GM21423 (cell line): ENCODE results near the gene TIMM44.
A peak's percentile ranks its signal among the peaks of the same experiment; 100 is the strongest.

Experiments used
- ATAC-seq: cut with Tn5 transposase; IDR thresholded peaks from one replicate; pipeline ENCODE4 v1.9.1; 2021; ENCODE audit warnings: mild to moderate bottlenecking, moderate library complexity; ENCODE audit not compliant: unreplicated experiment

The TIMM44 gene, protein sequence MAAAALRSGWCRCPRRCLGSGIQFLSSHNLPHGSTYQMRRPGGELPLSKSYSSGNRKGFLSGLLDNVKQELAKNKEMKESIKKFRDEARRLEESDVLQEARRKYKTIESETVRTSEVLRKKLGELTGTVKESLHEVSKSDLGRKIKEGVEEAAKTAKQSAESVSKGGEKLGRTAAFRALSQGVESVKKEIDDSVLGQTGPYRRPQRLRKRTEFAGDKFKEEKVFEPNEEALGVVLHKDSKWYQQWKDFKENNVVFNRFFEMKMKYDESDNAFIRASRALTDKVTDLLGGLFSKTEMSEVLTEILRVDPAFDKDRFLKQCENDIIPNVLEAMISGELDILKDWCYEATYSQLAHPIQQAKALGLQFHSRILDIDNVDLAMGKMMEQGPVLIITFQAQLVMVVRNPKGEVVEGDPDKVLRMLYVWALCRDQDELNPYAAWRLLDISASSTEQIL

GRCh38 chr19:7943444-7944176, at the start of gene TIMM44:
TSS of gene TIMM44 (minus strand) at chr19:7943666. CDS start at chr19:7943651, 15 bp downstream.
- peak; percentile 94 for ATAC-seq

GRCh38 chr19:7992575-7992974, 49.1 kb upstream of the TIMM44 start:
- ATAC-seq, result no peak

DNA sequence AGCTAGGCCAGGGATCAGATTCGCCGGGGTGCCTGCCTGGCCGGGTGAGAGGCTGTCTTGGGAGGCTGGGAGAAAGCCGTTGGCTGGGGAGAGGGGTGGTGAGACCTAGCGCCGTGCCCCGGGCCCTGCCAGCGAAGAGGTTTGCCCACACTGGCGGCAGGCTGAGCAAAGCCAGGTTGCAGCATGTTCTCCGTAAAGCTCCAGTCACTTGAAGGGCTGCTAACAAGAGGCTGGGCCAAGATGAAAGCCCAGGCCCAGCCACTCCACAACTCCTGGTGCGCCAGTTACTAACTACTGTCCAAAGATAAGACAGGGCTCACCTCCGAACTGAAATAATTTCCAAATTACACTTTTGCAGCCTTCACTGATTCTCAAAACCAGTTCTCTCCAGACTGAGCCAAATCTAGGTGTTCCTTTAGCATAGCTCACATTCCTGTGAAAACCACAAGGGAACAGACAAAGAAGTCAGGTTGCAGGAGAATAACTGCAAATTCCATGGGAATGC, 45.7 kb upstream of the TIMM44 start:
- no peak for ATAC-seq

GRCh38 chr19:7988307-7988706, 44.8 kb upstream of the TIMM44 start:
- ATAC-seq, result no peak

GRCh38 chr19:7987114-7987768, 43.8 kb upstream of the TIMM44 start:
- no peak for ATAC-seq

DNA sequence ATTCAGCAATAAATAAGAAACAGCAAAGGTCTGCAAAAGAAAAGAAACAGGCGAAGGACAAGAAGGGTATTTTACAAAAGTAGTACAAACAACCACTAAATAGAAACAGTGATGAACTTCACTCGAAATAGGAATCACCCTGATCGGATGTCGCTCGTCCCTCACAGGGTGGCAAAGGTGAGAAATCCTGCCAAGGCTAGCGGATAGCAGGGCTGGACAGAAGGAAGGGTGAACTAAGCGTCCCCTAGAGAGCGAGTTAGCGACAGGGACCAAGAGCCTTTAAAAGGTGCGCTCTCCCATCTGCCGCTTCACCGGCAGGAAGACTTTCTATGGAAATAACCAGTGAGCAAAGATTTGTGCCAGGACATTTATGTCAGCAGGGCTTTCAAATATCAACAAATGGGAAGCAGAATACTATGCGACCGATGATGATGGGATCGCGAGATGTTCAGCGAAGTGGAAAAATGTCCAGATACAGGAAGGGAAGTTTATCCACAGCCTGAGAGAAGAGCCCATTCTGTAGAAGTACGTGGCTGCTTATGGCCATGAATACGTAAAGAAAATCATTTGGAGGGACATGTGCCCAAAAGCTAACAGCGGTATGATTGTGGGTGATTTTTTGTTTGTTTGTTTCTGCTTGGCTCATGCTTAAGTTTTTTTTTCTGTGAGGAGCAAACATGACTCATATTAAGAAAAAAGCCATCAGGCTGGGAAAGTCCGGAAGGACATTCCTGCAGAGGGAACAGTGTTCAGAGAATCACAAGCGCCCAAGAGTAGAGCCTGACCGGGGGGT, 43.1 kb upstream of the TIMM44 start:
- no peak for ATAC-seq

DNA sequence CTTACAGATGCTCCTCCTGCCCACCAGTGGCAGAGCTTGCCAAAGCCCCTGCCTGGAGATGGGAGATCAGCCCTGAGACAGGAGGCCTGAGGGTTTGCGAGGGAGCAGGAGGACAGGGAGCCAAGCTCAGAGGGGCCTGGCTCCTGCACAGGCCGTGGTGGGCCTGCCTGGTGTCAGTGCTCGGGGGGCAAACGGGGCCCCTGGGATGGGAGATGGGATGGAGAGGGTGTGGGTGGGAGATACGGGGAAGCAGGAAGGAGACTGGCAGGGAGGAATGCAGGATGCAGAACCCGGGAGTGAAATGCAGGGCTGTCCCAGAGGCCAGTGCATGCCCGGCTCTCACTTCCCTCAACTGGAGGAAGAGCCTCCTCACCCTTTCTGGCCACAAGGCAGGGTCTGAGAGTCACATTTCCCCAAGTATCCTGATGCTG, 42.0 kb upstream of the TIMM44 start:
- ATAC-seq, result no peak

DNA sequence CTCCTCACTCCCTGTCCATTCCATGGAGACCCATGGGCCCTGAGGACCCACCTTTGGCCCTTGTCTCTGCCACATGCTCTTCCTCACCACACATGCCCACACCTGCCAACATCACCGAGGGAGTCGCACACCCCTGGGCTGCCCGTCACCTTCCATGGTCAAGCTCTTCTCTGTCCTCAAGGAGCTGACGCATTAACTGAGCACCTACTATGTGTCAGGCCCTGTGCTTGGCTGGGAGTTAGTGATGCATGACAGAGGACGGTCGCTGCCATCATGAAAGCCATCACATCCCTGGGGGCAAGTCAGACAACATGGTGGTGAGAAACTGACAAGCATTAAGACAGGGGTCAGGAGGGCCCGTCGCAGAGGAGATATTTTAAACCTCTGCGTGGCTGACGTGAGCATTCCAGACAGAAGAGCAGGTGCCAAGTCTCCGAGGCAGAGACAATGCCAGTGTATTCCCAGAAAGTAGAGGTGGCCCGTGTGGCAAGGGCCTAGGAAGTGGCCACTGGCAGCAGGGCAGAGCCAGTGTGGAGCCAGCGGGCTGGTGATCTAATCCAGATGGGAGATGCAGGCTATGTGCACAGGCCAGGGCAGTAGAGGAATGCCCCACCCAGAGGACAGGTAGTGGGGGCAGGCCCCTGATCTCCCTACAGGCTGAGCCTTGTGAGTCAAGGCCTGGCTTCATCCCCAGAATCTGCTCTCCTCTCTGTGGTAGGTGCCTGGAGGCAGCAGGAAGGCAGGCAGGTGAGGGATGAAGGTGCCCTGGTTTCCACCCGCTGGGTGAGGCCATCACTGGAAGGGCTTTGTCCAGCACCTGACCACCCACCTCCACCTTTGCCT, 40.8 kb upstream of the TIMM44 start:
- ATAC-seq, result no peak

DNA sequence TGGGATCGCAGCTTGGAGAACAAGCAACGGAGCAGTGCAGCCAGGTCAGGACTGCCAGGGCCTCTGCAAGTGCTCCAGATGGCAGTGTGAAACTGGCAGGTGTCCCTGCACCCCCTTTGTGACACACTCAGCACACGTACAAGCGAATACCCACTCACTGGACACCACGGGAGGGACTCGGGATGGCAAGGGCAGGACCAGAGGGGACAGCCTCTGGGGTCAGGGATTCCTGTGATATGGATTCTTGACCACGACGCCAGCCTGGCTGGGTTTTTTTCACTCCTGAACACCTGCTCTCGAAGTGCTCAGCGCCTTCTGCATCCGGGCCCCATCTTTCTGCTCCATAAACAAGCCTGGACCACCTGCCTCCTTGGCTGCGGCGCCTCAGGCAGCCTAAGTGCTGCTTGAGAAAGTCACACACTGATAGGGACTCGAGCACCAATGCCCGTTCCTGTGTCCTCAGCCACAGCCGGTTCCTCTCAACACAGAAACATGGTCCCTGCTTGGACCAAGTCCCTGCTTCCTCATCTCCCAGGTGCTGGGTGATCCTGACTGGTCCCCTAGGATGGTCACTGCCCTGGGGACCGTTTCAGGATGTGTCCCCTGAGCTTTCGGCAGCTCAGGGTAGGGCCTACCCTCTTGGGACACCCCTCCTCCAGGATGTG, 40.0 kb upstream of the TIMM44 start:
- ATAC-seq, result no peak

DNA sequence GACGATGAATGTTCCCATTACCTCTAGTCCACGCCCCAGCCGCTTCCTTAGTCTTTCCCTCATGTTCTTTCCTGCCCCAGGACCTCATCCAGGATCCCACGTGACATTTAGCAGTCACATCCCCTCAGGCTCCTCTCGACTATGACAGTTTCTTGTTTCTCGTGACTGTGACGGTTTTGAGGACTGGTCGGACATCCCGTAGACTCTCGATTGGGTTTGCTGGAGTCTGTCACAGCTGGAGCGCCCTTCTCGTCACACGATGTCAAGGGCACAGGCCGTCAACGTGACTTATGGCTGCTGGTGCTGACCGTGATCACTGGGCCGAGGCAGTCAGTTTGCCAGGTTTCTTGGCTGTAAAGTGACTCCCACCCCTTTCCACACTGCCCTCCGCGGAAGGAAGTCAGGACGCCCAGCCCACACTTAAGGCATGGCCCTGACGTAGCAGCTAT, 39.2 kb upstream of the TIMM44 start:
- ATAC-seq, result no peak

DNA sequence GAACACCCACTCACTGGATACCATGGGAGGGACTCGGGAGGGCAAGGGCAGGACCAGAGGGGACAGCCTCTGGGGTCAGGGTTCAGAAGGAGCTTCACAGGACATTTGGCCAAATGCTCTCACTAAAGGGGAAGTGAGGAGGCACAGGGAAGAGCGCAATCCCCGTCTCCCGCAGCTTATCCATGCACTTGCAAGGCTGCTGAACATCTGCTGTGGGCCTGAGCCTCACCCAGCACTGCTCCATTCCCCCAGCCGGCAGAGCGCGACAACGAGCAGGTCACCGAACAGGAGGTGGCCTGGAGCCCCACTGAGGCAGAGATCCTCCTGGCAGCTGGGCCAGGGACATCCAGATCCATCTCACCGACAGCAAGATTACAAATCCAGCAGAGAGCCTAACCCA, 38.6 kb upstream of the TIMM44 start:
- ATAC-seq, result no peak

DNA sequence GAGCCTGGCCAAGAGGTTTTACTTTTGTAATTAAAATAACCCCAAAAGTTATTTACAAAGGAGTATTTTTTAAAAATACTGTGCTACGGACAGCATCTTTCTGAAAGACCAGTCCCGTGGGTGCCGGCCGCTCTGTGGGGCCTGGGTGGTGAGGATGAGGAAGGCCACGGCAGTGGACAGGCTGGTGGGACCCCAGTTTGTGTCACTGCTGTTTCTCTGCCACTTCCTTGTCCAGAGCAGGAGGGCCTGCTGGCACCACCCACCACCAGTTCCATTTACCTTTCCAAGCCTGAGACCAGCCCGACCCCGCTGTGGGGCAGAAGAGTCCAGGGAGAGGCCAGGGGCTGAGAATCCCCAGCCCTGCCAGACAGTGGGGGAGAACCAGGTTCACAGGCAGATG, 38.2 kb upstream of the TIMM44 start:
- ATAC-seq, result no peak

DNA sequence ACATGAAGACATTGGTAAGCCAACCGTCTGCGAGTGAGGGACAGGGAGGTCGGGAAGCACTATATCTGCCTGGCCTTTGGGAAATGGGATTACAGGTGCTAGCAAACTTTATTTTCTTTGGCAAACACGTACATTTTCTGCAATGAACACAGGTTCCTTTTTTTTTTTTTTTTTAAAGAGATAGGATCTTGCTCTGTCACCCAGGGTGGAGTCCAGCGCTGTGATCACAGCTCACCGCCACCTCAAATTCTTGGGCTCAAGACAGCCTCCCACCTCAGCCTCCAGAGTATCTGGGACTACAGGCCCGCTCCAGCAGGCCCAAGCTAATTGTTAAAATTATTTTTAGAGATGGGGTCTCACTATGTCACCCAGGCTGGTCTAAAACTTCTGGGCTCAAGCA, 37.7 kb upstream of the TIMM44 start:
- no peak for ATAC-seq

DNA sequence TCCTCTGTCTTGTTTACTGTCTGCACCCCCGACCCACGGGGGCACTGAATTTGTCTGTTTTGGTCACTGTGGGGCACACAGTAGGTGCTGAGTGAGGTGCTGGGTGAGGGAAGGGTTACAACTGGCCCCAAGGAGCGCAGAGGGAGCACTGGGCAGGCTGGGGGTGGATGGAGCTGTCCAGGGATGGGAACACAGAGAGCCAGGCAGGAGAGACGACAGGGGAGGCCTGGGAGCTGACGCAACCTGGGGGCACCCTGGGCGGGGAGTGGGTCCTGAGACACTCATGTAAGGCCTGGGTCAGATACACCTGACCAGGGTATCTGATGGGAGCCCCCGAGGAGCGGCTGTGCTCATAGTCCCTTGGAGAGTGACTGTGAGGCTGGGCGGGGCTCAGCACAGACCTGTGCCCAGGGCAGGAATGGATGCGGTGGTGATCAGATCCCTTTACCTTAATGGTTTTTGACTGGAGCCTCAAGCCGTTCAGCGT, 37.2 kb upstream of the TIMM44 start:
- ATAC-seq, result no peak

DNA sequence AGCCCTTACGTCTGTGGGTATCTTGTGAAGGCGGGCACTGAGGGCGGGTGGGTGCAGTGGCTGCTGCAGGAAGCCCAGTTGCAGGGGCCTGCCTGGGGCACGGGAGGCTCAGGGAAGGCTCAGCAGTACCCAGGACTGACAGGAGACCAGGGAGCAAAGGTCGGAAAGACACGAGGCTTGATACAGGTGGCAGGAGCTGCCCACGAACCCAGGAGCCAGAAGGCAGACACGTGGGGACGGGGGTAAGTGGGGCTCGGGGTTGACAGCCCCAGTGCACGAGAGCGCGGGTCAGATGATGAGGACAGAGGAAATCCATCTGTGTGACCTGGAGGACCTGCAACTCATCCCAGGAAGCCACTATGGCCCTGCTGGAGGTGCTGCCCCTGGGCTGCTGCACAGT, 36.7 kb upstream of the TIMM44 start:
- ATAC-seq, result no peak

- no peak for ATAC-seq
Measured at GRCh38 chr19:7979559-7979958, 36.1 kb upstream of the TIMM44 start.

- ATAC-seq, result no peak
Measured at GRCh38 chr19:7979011-7979410, 35.5 kb upstream of the TIMM44 start.

DNA sequence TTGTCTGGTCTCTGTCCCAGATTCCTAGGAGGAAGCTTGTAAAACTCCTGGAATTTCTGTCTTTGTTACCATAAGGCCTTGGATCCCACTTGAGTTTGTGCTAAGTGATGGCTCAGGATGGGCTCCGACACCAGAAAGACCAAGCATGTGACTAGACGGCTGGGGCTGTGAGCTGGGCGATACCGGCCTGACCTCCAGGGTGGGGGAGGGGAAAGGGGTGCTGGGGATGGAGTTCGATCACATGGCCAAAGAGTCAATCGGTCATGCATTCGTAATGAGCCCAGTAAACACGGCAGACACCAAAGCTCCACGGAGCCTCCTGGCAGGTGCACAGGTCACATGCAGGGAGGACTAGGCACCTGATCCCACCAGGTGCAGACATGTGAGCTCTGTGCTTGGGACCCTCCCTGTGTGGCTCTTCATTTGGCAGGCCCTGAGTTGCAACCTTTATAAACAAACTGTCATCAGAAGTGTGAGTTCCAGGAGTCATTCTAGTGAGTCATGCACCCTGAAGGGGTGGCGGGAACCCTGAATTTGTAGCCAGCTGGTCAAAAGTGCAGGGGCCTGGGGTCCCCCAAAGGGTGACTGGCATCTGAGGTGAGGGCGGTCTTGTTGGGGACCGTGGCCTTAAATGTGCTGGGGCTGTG, 34.8 kb upstream of the TIMM44 start:
- ATAC-seq, result no peak

DNA sequence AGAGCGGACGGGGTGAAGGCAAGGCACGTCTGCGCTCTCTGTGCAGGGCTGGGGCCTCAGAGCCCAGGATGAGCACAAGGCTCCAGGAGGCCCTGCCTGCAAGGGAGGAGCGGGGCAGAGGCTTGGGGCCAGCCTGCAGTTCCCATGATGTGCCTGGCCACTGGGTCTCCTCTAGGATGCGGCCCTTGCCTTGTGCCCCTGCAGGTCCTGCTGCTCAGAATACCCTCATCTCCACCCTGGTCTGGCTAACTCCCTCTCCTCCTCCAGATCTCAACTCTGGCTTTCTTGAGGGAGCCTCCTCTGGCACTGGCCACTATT, 34.2 kb upstream of the TIMM44 start:
- ATAC-seq, result no peak
